Fibroblast of skin of left biceps (primary cell): ENCODE results near the gene ELAVL3.
"Not testable (repeated sequence)": the region's sequence is repeated elsewhere in the genome, so short reads cannot be mapped to it uniquely, and the experiment has no call there.

Source experiments
- DNase-seq, 2 experiments: peaks; one replicate each; pipeline ENCODE4 v3.0.0-alpha.2; 2013; ENCODE audit warnings: low read depth in 2 of 2

The ELAVL3 gene

DNA sequence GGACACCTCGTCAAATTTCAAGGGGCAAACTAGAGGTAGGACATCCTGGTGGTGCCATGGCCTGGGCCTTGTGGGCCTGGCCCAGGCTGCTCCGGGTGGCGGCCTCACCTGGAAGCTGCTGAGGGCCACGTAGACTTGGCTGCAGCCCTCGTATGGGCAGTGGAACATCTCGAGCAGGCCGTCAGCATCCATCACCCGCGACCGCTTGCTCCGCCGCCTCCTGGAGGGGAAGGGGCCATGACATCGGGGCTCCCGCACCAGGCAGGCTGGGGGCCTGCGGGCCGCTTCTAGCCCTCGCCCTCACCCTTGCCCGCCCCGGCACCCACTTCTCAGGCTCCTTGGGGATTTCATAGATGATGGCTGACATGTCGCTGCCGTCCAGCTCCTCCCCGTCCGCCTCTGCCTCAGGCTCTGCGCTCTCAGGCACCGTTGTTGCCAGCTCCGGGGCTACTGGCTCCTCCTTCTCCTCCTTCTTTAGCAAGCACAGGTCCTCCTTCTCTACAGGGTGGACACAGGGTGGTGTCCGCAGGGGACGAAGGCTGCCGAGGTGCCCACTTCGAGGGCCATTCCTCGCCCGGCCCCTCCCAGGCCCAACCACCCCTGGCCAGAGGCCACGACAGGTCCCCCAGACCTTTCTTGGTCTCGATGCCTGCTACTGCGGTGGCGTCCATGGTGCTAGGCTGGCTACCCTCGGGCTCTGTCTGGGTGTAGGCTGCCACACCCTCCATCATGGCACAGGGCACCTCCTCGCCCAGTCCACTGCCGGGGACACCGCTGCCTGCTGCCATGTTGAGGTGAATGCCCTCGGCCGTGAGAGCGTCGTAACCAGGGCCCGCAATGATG is 6.0 kb upstream of the ELAVL3 start:
- DNase-seq: no peak

DNA sequence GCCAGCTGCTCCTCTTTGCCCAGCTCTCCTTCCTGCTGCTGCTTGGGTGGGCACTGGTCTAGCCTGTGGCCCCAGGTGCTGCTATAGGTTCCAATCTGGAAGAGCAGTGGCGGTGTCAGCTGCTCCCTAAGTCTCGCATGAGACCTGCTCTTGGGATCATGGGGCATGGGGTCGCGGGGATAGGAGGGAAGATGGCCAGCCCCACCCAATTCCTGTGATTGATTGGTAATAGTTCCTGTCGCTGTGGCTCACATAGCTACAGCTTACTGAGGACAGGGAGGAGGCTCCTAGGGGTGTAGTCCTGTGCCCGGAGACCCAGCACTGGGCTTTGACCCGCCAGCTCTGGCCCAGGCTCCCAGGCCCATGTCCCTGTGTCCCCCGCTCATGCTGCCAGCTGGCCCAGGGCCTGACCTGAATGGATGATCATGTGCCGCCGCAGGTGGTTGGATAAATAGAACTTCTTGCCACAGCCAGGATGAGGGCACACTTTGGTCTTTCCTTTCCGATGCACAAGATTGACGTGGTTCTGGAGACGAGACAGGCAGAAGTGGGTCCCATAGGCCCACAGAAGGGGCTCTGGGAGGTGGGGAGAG is 4.5 kb upstream of the ELAVL3 start:
- no peak for DNase-seq

DNA sequence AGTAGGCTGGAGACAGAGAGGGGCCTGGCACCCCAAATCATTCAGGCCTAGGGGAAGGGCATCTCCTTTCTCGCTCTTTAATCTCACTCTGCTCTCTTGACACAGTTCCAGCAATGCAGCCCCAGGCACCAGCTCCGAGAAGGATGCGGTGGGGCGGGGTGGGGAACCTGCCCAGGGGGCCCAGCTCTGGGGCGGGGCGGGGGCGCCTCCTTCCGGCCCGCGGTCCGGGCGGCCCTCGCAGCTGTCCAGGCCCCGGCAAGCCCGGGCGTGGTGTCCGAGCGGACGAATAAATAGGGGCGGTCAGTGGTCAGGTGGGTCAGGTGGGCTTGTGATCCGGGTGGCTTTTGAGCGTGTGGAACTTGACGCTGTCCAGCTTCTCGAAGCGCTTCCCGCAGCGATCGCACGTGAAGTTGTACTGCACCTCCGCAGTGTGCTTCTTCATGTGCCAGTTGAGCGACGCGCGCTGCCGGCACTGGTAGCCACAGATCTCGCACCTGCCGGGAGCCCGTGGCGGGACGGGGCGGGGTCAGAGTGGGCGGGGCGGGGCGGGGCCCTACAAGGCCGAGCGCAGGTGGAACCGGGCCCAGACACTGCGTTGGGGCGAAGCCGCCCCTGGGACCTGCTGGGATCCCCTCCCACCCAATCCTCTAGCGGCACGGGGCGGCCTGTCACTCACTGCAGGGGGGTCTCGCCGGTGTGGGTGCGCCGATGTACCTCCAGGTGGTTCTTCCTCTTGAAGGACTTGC is 2.7 kb upstream of the ELAVL3 start:
- DNase-seq: no peak

DNA sequence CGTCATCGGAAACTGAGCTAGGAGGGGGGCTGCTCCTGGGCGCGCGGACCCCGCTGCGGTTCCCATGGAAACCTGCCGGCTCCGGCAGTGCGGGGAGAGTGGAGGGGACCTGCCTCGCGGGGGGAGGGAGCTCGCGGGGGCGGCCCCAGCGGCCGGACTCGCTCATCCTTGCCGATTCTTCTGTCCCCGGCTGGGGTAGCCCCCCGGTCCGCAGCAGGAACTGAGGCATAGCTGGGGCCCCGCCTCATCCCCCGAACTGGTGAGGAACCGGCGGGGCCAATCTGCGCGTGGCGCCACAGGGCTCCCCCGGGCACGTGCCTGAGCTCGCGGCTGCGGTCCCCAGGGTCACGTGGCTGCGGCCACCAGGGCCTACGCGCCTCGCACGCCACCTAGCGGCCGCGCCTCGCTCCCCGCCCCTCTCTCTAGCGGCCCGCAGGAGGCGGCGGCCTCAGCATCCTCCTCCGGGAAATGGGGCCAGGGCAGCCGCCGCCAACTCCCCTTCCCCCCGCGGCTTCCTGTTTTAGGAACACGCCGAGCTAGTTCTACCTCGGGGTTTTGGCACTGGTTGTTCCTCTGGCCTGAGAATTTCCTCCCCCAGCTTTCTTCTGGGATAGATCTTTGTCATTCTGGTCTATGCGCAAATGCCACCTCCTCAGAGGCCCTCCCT is 1.7 kb upstream of the ELAVL3 start:
- DNase-seq: peak in 1 of 2 experiments; percentile 37

DNA sequence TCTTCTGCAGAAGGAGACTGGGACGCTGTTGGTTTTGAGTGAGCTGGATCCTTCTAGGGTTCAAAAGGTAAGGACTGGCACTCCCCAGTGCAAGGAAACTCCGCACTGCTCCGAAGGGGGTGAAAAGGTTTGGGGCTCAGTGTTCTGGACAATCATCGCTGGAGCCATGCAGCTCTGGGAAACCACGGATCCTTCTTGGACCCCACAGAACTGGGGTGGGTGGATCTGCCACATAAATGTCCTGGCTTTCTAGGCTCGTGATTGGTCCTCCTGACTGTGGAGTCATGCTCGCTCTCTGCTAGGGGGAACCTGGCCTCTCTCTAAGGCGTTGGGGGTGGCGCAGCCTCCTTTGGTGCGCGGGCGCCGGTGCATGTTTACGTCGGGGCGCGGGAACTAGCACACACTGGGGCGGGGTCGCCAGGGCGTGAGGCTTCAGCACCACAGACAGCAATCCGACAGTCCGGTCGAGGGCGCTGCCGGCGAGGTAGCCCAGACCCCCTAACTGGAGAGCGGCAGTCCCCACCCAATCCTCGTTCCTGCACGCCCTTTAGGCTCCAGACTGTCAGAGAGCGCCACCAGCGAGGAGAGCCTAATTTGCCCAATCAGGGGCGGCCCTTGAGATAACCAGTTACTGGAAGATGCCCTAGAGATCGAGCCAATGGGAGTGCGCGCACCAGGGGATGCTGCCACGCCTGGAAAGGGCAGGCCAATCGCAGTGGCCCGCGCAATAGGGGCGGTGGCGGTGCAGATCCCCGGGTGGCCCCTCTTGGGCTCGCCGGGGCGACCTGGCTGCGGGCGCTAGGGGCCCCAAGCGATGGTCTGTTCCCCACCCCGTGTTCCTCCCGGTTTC is 913 bp upstream of the ELAVL3 start:
- DNase-seq: peak; percentile 47 to 62

DNA sequence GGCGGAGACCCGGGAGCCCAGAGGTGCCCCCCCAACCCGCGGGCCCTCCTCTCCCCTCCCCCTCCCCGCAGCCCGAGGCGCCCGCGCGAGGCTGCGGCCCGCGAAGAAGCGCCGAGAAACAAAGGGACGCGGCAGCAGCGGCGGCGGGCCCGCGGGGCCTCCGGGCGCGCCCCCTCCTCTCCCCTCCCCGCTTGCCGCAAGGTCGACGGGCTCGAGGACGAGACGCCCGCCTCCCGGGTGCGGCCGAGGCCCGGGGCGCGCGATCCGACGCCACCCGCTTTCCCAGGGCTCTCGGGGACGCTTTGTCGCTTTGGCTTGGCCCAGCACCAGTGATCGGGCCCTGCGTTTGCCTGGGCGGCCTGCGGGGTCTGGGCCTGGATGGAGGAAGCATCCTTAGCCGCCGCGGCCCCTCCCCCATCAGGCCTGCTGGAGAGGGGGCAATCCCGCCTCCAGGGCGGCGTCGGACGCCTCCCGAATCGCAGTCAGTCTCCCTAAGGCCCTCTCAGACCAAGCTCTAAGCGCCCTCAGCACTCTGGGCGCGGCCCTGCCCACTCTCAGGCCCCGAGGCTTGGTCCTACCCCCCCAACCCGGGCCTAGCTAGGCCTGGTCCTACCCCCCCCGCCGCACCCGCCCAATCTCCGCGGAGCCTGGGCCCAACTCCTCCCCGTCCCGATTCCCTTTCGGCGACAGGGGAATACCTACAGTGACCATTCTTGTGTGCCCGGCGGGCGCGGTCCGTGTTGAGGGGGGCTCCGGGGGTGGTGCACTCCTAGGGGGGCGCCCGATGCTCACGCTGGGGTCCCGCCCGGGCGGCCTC is 740 bp downstream of the ELAVL3 start:
- DNase-seq: no peak

DNA sequence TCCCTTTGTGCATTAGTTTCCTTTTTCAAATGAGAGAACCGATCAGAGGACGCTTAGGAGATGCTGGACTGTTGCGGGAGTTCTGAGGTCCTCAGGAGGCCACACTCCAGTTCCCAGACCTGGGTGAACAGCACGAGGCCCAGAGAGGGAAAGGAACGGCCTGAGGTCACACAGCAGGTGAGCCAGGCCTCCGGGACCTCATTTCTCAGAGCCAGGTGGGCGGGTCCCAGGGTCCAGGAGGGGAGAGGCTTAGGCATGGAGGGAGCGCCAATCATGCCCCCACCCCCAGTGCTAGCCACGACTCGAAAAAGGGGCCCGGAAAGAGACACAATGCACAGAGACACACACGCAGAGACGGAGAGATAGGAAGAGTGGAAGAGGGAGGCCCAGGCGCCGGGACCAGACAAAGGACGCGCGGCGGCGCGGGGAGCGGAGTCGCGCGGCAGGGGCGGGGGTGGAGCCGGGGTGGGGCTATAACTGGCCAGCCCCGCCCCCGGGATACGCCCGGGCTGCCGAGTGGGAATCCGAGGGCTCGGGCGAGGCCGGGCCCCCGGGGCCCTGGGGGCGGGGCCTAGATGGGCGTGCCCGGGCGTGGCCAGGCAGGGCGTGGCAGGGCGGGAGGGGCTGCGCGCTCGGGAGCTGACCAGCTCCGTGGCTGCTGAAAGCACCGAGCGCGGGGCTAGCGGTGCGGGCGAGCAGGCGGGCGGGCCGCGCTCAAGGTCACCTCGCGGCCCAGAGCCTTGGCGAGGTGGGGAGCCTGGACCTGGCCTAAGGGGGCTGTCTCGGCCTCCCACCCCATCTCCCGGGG is 1.6 kb downstream of the ELAVL3 start:
- DNase-seq: no peak

DNA sequence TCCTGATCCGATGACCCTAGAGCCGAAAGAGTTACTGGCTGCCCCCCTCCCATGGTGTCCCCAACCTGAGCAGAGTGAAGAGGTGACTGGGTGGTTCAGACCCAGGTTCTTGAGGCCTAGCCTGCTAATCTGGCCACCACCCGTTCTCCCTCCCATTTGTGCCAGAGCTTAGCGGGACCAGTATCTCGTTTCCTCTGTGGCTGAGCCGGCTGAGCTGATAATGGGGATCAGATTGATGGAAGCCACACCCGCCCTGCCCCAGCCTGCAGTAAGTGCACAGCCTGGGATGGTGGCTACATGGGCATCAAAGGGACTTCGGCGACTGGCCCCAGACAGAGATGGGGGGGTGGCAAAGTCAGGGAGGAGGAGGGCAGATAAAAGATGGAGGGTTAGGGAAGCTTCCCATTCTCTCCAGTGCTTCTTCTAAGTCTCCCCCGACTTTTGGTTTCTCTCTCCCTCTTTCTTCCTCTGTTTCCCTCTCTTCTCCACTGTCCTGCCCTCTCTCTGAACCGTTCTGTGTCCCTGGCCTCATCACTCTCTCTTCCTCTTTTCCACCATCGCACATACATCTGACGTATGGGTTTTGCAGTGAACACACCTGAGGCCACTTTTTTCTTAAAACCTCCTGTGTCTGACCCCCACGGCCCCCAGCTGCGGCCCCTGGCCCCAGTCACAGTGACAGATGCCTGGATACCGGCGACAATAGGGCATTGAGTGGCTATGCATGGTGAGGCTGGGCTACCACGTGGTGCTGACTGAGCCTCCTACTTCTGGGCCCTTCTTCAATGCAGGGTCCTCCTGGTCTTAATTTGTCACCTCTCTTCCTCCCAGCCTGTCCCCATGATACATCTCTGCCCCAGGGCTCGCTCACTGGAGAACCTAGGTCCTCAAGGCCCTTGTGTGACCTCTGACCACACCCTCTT is 2.4 kb downstream of the ELAVL3 start:
- DNase-seq: no peak

DNA sequence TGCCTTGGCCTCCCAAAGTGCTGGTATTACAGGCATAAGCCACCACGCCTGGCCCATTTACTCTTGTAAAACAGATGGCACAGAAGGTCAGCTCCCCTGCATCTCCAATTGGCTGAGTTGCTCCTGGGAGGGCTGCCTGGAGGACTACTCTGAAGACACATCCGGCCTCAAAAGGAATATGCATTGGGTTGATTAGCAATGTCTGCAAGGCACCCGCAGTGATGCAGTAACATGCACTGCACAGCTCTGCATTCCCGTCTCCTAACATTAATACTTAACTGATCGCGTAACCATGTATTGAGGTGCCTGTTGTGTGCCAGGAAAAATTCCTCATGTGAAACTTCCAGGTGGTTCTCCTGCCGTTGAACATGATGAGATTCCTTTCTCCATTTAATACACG is 5.0 kb downstream of the ELAVL3 start:
- no peak for DNase-seq

DNA sequence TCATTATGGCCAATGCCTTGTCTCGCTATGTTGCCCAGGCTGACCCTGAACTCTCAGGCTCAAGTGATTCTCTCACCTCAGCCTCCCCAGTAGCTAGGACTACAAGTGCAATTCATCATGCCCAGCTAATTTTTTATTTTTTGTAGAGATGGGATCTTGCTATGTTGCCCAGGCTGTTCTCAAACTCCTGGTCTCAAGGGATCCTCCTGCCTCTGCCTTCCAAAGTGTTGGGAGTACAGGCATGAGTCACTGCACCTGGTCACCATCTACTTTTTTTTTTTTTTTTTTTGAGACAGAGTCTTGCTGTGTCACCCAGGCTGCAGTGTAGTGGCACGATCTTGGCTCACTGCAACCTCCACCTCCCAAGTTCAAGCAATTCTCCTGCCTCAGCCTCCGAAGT is 5.5 kb downstream of the ELAVL3 start:
- DNase-seq: not testable (repeated sequence)

DNA sequence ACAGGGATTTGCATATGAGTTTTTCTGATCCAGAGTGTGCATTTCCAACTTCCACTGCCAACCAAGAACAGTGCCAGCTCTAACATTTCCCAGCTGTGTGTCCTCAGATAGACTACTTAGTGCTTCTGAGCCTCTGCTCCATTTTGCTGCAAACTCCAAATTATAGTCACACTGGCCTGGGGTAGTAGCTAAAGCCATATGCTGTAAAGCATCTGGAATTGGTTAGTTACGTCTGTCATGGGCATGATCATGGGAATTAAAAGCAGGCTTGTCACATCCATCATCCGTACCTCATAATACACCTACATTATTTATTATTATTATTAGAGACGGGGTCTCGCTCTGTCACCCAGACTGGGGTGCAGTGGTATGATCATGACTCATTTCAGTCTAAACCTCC is 7.1 kb downstream of the ELAVL3 start:
- DNase-seq: no peak

DNA sequence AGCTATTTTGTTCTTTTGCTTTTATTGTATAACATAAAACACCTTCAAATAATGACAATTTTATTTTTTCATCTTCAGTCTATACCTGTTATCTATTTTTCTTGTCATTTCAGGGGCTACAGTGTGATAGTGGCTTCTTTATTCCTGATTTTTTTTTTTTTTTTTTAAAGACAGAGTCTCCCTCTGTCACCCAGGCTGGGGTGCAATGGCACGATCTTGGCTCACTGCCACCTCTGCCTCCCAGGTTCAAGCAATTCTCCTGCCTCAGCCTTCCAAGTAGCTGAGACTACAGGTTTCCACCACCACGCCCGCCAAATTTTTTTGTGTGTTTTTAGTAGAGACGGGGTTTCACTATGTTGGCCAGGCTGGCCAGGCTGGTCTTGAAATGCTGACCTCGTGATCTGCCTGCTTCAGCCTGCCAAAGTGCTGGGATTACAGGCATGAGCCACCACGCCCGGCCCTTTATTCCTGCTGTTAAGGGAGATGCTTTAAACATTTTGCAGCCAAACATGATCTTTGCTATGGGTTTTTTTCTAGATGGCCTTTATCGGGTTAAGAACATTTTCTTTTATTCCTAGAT is 12.5 kb downstream of the ELAVL3 start:
- DNase-seq: not testable (repeated sequence)

DNA sequence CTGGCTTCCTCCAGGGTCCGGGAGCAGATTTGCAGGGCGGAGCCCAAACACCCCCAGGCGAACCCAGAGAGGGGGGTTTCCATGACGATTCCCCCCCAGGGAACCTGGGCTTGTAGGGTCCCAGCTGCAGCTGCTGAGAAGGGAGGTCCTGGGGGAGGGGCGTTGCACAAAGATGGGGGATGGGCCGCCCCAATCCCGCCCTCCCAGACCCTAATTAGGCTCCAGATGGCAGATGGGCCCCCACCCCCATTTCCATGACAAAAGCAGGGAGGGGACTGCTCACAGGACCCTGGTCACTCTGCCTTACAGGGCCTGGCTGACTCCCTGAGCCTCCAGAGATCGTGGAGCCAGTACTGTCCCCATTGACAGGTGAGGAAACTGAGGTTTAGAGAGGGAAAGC is 15.2 kb downstream of the ELAVL3 start:
- no peak for DNase-seq

DNA sequence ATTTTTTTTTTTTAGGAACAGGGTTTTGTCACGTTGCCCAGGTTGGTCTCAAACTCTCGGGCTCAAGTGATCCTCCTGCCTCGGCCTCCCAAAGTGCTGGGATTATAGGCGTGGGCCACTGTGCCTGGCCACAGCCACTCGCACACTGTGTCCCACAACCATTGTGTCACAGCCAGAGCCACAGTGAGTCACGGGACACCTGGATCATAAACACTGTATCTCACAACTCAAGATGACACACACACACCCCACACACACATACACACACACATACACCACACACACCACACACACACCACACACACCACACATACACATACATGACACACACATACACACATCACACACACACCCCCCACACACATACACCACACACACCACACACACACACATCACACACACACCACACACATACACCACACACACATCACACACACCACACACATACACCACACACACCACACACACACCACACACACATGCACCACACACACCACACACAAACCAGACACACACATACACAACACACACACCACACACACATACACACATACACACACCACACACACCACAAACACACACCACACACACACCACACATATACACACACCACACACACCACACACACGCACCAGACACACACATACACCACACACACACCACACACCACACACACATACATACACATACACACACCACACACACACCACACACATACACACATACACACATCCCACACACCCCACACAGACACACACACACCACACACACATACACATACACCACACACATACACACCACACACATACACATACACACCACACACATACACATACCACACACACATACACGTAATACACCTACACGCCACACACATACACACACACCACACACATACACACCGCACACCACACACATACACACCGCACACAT is 16.2 kb downstream of the ELAVL3 start:
- no peak for DNase-seq

DNA sequence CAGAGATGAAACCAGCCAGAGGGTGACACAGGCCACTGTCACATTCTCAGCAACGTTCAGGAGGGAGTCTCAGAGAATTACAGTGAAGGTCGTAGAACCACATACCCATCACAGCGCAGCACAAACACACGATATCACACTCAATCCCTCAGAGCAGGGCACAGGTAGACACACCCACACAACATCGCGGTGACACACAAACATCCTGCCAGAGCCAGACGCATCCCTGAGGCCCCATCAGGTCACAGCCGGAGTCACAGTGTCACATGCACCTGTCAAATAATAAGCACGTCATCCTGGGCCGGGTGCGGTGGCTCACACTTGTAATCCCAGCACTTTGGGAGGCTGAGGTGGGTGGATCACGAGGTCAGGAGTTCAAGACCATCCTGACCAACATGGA is 17.5 kb downstream of the ELAVL3 start:
- no peak for DNase-seq

DNA sequence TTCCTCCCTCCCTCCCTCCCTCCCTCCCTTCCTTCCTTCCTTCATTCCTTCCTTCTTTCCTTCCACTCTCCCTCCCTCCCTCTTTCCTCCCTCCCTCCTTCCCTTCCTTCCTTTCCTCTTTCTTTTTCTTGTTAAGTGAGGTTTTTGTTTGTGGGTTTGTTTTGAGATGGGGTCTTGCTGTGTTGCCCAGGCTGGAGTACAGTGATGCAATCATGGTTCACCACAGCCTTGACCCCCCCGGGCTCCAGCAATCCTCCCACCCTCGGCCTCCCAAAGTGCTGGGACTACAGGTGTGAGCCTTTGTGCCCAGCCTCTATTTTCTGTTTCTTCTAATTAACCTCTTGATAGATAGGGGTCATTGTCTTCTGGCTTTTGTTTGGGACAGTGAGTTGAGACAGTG is 19.4 kb downstream of the ELAVL3 start:
- no peak for DNase-seq

DNA sequence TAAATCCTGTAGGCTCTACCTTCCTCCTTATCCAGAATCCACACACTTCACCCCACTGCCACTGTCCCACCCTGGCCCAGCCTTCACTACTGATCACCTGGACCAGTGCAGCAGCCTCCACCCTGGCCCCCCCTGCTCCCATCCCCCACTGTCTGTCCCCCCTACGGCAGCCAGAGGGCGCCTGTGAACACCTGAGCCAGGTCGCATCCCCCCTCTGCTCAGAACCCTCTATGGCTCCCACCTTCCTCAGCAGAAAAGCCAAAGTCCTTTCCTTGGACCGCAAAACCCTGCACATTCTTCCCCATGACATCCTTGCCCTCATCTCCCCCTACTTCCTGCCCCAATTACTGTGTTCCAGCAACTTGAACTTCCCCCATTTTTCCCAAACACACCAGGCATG is 20.6 kb downstream of the ELAVL3 start:
- DNase-seq: no peak
